CD8-positive, alpha-beta memory T cell (primary cell): ENCODE measurements around the gene ADGRB3. TPM values are rescaled to one million over a fixed set of nuclear protein-coding genes. Genes with fewer than 3 reads are reported as not detected.

Source experiments
- CTCF ChIA-PET: fragments of 350-600 bp; sonication (Branson Sonifier 250); formaldehyde crosslinking; loops from one replicate; lab custom pipeline; 2021; ENCODE audit warnings: antibody characterized with exemption; lab: Charles Lee
- POLR2A ChIA-PET: fragments of 350-600 bp; sonication (Branson Sonifier 250); formaldehyde crosslinking; loops from one replicate; lab custom pipeline; 2021; ENCODE audit warnings: antibody characterized with exemption; lab: Charles Lee
- DNase-seq, 5 donors: peaks; one replicate each; pipeline versions ENCODE4 v3.0.0 to v3.0.0-alpha.2; 2020 to 2022; ENCODE audit warnings: mixed read lengths in 1 of 5
- H3K27ac ChIP-seq: one replicate; pipeline ENCODE4 v1.7.0; 2013; ENCODE audit warnings: low read depth, mild to moderate bottlenecking, low read length, moderate library complexity
- H3K27me3 ChIP-seq: 2 replicates; pipeline ENCODE4 v1.7.0; 2013; ENCODE audit warnings: low read length, mild to moderate bottlenecking; ENCODE audit not compliant: insufficient read depth, poor library complexity, severe bottlenecking
- H3K36me3 ChIP-seq: 2 replicates; pipeline ENCODE4 v1.7.0; 2013; ENCODE audit warnings: mild to moderate bottlenecking, low read length, moderate library complexity; ENCODE audit not compliant: insufficient read depth
- H3K4me1 ChIP-seq: 2 replicates; pipeline ENCODE4 v1.7.0; 2013; ENCODE audit warnings: mild to moderate bottlenecking, low read length, moderate library complexity; ENCODE audit not compliant: insufficient read depth
- H3K4me3 ChIP-seq: 2 replicates; pipeline ENCODE4 v1.7.0; 2013; ENCODE audit warnings: mild to moderate bottlenecking, low read length
- H3K9me3 ChIP-seq: 2 replicates; pipeline ENCODE4 v1.7.0; 2013; ENCODE audit warnings: mild to moderate bottlenecking, low read length
- H3K27ac Mint-ChIP-seq, 8 donors: one replicate each; pipeline ENCODE4 v1.8.0; 2020 to 2021; ENCODE audit warnings: mixed read lengths in 8 of 8, mild to moderate bottlenecking in 6 of 8, inconsistent platforms in 3 of 8, moderate library complexity in 3 of 8
- H3K27me3 Mint-ChIP-seq, 2 donors: one replicate each; pipeline ENCODE4 v1.8.0; 2020 to 2021; ENCODE audit warnings: mixed read lengths in 2 of 2, mild to moderate bottlenecking in 1 of 2, moderate library complexity in 1 of 2
- H3K36me3 Mint-ChIP-seq, 3 donors: one replicate each; pipeline ENCODE4 v1.8.0; 2020 to 2021; ENCODE audit warnings: mixed read lengths in 3 of 3, inconsistent platforms in 1 of 3, mild to moderate bottlenecking in 1 of 3
- H3K4me1 Mint-ChIP-seq, 3 donors: one replicate each; pipeline ENCODE4 v1.8.0; 2020 to 2021; ENCODE audit warnings: mixed read lengths in 3 of 3, inconsistent platforms in 1 of 3, mild to moderate bottlenecking in 1 of 3
- H3K4me3 Mint-ChIP-seq, 7 donors: one replicate each; pipeline ENCODE4 v1.8.0; 2020 to 2021; ENCODE audit warnings: mixed read lengths in 7 of 7, mild to moderate bottlenecking in 6 of 7, moderate library complexity in 4 of 7, inconsistent platforms in 2 of 7
- H3K9me3 Mint-ChIP-seq, 5 donors: one replicate each; pipeline ENCODE4 v1.8.0; 2020 to 2022; ENCODE audit warnings: mixed read lengths in 5 of 5, mild to moderate bottlenecking in 3 of 5, moderate library complexity in 2 of 5, inconsistent platforms in 1 of 5
- polyA plus RNA-seq: library from polyadenylated mRNA; unstranded; fragments of 300-500 nt; fragmentation: Illumina TruSeq; gene quantifications from one replicate; pipeline ENCODE4 v1.2.3, GENCODE V29; 2021
- total RNA-seq, 2 experiments: library from RNA; stranded (reverse); gene quantifications; one replicate each; pipeline ENCODE4 v1.2.3, GENCODE V29; 2021

Gene ADGRB3
- total and polyA plus RNA-seq, 3 experiments from 2014 or later, result not detected

DNA sequence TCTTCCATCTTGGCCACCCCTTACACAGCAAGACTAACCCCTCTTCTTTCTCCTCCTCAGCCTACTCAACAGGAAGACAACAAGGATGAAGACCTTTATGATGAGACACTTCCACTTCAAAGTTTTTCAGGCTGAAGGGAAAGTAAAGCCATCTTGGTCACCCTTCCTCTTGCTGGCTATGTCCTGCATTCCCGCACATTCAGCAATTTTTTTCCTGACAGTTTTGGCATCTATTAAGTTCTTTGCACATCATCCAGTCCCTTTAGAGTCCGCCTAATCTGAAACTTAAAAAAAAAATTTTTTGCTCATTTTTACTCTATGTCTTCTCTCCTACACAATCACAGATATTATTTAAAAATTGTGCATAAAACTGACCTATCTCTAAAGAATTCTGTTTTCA, 668.3 kb downstream of the ADGRB3 start:
- CTCF ChIA-PET, result no interaction called here
- peaks cover 0 to 26% (median 4%) of the 10 kb centered on the region in 5 donors for H3K9me3 Mint-ChIP-seq

DNA sequence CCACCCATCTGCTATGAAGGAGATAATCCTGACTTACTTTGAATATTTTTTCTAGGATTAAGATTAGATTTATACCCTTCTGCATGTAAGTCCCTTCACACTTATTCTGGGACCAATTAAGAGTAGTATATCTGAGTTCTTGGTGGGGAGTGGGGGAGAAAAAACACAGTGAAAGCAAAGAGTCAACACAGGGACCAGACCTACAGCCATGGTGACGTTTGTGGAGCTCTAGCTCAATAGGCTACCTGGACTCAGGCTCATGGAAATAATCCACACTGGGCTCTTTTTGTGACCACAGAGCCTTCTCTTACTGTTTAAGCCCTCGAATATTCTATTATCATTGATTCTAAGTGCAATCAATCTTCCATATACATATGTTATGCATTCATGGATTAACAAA, 670.4 kb downstream of the ADGRB3 start:
- H3K4me1 Mint-ChIP-seq, result no peaks in the 10 kb centered on the region
- CTCF ChIA-PET, result no interaction called here
- no peaks in the 10 kb centered on the region for H3K27me3 Mint-ChIP-seq
- no peaks in the 10 kb centered on the region for H3K9me3 ChIP-seq
- no peak overlapping the region for H3K27ac ChIP-seq
- no peaks in the 10 kb centered on the region for H3K36me3 Mint-ChIP-seq
- H3K9me3 Mint-ChIP-seq, result peaks cover 0 to 24% (median 4%) of the 10 kb centered on the region in 5 donors
- H3K4me1 ChIP-seq, result no peaks in the 10 kb centered on the region
- DNase-seq, result no peak
- H3K4me3 Mint-ChIP-seq, result no peak overlapping the region
- POLR2A ChIA-PET, result no interaction called here
- no peak overlapping the region for H3K4me3 ChIP-seq
- no peaks in the 10 kb centered on the region for H3K36me3 ChIP-seq
- no peak overlapping the region for H3K27ac Mint-ChIP-seq
- no peaks in the 10 kb centered on the region for H3K27me3 ChIP-seq

More for the DNA sequence above, 668.3 kb downstream of the ADGRB3 start:
- no peak overlapping the region for H3K27ac ChIP-seq
- no peak overlapping the region for H3K4me3 ChIP-seq
- Mint-ChIP-seq H3K4me3 (no peak overlapping the region), H3K4me1 (no peaks in the 10 kb centered on the region), H3K27ac (no peak overlapping the region), H3K36me3 (no peaks in the 10 kb centered on the region), H3K27me3 (no peaks in the 10 kb centered on the region)
- no peaks in the 10 kb centered on the region for H3K4me1 ChIP-seq
- DNase-seq, result no peak
- POLR2A ChIA-PET, result no interaction called here
- no peaks in the 10 kb centered on the region for H3K27me3 ChIP-seq
- H3K9me3 ChIP-seq, result no peaks in the 10 kb centered on the region
- no peaks in the 10 kb centered on the region for H3K36me3 ChIP-seq

DNA sequence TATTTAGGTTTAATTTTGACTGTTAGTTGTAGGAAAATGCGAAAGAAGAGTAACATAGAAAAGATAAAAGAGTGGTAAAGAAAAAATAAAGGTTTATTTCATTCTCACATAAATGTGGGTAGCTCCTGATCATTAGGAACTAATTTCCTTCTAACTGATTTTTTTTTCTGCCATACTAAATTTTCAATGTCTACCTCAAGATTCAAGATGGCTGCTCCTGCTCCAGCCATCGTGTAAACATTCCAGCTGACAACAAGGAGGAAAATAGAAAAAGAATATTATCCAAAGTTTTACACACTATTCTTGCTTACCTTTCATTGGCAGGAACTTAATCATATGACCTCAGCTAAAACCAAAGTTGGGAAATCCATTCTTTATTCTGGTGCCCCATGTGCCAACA, 673.5 kb downstream of the ADGRB3 start:
- no peak overlapping the region for H3K4me3 ChIP-seq
- no peaks in the 10 kb centered on the region for H3K36me3 ChIP-seq
- ChIA-PET CTCF (no interaction called here), POLR2A (no interaction called here)
- Mint-ChIP-seq H3K27ac (no peak overlapping the region), H3K4me1 (no peaks in the 10 kb centered on the region), H3K4me3 (no peak overlapping the region), H3K36me3 (no peaks in the 10 kb centered on the region), H3K27me3 (no peaks in the 10 kb centered on the region), H3K9me3 (peaks cover 0 to 19% (median 3%) of the 10 kb centered on the region in 5 donors)
- H3K4me1 ChIP-seq, result no peaks in the 10 kb centered on the region
- no peak for DNase-seq
- no peaks in the 10 kb centered on the region for H3K9me3 ChIP-seq
- H3K27ac ChIP-seq, result no peak overlapping the region
- H3K27me3 ChIP-seq, result no peaks in the 10 kb centered on the region

DNA sequence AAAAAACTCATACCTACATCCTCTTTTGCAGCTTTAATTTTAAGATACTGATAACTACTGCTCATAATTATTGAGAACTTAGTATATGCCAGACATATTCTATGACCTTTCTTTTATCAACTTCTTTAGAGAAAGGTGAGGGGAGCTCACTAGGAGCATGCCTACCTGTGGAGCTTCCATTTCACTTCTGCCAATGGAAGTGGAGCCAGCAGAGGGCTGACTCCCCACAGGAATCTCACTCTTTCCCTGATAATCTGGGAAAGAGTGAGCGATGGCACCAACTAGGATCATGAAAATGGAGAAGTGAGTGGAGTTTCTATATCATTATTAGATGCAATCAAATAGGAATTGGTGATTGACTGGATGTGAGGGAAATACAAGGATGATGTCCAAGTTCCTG, 676.8 kb downstream of the ADGRB3 start:
- no peak overlapping the region for H3K27ac ChIP-seq
- no peak for DNase-seq
- H3K27me3 ChIP-seq, result no peaks in the 10 kb centered on the region
- no peaks in the 10 kb centered on the region for H3K36me3 ChIP-seq
- Mint-ChIP-seq H3K36me3 (no peaks in the 10 kb centered on the region), H3K27ac (no peak overlapping the region), H3K9me3 (peaks cover 0 to 19% (median 3%) of the 10 kb centered on the region in 5 donors), H3K4me1 (no peaks in the 10 kb centered on the region), H3K4me3 (no peak overlapping the region), H3K27me3 (no peaks in the 10 kb centered on the region)
- CTCF ChIA-PET, result no interaction called here
- no peaks in the 10 kb centered on the region for H3K4me1 ChIP-seq
- no peak overlapping the region for H3K4me3 ChIP-seq
- POLR2A ChIA-PET, result no interaction called here
- no peaks in the 10 kb centered on the region for H3K9me3 ChIP-seq

DNA sequence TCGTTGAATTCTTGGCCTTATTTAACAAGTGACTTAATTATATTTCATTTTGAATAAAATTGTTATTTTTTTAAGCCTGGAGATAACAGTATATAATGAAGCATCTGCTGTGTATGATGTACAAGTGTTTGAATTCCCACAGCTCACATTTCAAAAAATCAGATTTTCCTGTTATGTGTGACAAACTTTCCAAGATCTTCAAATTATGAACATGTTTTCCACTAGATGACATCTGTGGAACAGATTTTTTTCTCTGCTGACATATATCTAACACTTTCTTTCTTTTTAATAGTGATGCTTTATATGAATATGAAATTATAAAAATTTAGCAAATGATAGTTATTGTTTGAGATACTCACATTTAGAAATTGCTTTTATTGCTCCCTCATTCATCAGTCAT, 678.9 kb downstream of the ADGRB3 start:
- no peaks in the 10 kb centered on the region for H3K27me3 Mint-ChIP-seq
- no peaks in the 10 kb centered on the region for H3K9me3 ChIP-seq
- H3K27ac ChIP-seq, result no peak overlapping the region
- no peak overlapping the region for H3K4me3 ChIP-seq
- no peaks in the 10 kb centered on the region for H3K36me3 ChIP-seq
- no peaks in the 10 kb centered on the region for H3K4me1 ChIP-seq
- peaks cover 0 to 5% (median 3%) of the 10 kb centered on the region in 5 donors for H3K9me3 Mint-ChIP-seq
- no peaks in the 10 kb centered on the region for H3K27me3 ChIP-seq
- no peak overlapping the region for H3K27ac Mint-ChIP-seq
- H3K4me1 Mint-ChIP-seq, result no peaks in the 10 kb centered on the region
- ChIA-PET POLR2A (no interaction called here), CTCF (no interaction called here)
- no peaks in the 10 kb centered on the region for H3K36me3 Mint-ChIP-seq
- DNase-seq, result no peak
- H3K4me3 Mint-ChIP-seq, result no peak overlapping the region

DNA sequence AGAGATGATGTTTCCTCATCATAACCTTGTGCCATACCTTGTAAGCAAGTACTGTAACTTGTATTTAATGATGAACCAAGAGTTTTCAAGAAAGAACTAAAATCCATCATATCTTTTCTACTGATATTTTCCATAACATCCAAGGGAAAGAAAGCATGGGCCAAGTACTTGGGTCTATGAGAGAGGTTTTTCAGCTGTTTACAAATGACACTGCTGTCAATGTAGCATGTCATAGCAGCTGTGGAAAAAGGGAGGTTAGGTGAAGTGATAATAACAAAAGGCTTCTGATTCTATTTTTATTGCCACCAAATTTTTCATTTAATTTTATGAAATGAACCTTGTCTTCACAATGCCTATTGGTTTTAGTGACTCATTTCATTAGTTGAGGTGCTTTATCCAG, 679.4 kb downstream of the ADGRB3 start:
- Histone ChIP-seq H3K36me3 (no peaks in the 10 kb centered on the region), H3K27me3 (no peaks in the 10 kb centered on the region), H3K9me3 (no peaks in the 10 kb centered on the region), H3K27ac (no peak overlapping the region), H3K4me3 (no peak overlapping the region), H3K4me1 (no peaks in the 10 kb centered on the region)
- H3K9me3 Mint-ChIP-seq, result peaks cover 0 to 5% (median 3%) of the 10 kb centered on the region in 5 donors
- H3K4me1 Mint-ChIP-seq, result no peaks in the 10 kb centered on the region
- POLR2A ChIA-PET, result no interaction called here
- H3K27ac Mint-ChIP-seq, result no peak overlapping the region
- CTCF ChIA-PET, result no interaction called here
- no peak overlapping the region for H3K4me3 Mint-ChIP-seq
- no peak for DNase-seq
- no peaks in the 10 kb centered on the region for H3K36me3 Mint-ChIP-seq
- no peaks in the 10 kb centered on the region for H3K27me3 Mint-ChIP-seq

DNA sequence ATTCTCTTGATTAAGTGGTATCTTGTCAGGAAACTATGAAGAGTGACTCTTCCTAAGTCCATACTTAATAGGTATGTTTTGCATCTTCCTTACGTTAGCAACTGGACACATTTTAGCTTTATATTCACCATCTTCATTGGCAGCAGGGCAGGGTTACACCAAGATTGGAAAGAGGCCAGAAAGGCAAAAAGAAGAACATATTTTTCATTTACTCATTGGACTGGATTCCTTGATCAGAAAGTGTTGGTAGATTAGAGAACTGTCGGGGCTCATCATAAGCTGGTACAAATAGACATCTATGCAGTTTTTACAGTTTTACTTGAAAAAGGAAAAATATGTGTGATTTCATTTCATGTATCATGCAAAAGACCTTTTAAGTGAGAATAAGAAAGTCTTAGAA, 696.8 kb downstream of the ADGRB3 start:
- H3K36me3 Mint-ChIP-seq, result no peaks in the 10 kb centered on the region
- POLR2A ChIA-PET, result no interaction called here
- H3K9me3 ChIP-seq, result no peaks in the 10 kb centered on the region
- H3K27ac ChIP-seq, result no peak overlapping the region
- no peak for DNase-seq
- CTCF ChIA-PET, result no interaction called here
- H3K9me3 Mint-ChIP-seq, result peaks cover 0 to 5% (median 3%) of the 10 kb centered on the region in 5 donors
- H3K27me3 Mint-ChIP-seq, result no peaks in the 10 kb centered on the region
- H3K4me1 Mint-ChIP-seq, result no peaks in the 10 kb centered on the region
- no peak overlapping the region for H3K4me3 ChIP-seq
- H3K27me3 ChIP-seq, result no peaks in the 10 kb centered on the region
- no peaks in the 10 kb centered on the region for H3K36me3 ChIP-seq
- H3K27ac Mint-ChIP-seq, result no peak overlapping the region
- H3K4me3 Mint-ChIP-seq, result no peak overlapping the region
- H3K4me1 ChIP-seq, result no peaks in the 10 kb centered on the region

DNA sequence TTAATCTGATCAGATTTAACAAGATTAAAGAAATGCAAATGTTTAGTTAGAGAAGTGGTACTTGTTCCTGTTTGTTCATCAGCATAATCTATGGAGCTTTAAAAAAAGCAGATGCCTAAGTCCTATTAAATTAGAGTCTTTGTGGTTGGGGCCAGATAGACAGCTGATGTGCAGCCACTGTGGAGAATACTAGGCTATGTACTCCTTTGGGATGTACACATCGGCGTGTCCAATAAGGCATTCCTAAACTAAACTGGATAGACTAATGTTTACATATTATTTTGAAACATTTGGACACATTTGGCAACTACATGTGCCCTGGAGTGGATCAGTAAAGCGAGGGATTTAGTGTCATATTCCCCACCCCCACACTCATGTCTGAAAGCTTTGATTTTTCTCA, 702.2 kb downstream of the ADGRB3 start:
- ChIA-PET POLR2A (no interaction called here), CTCF (no interaction called here)
- Mint-ChIP-seq H3K36me3 (no peaks in the 10 kb centered on the region), H3K9me3 (peaks cover 0 to 2% (median 0%) of the 10 kb centered on the region in 5 donors), H3K4me3 (no peak overlapping the region), H3K4me1 (no peaks in the 10 kb centered on the region), H3K27me3 (no peaks in the 10 kb centered on the region), H3K27ac (no peak overlapping the region)
- H3K4me1 ChIP-seq, result no peaks in the 10 kb centered on the region
- DNase-seq, result no peak
- no peak overlapping the region for H3K27ac ChIP-seq
- no peaks in the 10 kb centered on the region for H3K27me3 ChIP-seq
- no peak overlapping the region for H3K4me3 ChIP-seq
- H3K36me3 ChIP-seq, result no peaks in the 10 kb centered on the region
- no peaks in the 10 kb centered on the region for H3K9me3 ChIP-seq
